ENCODE results near the gene CDCP1.

- TF ChIP-seq, protein P1, sequence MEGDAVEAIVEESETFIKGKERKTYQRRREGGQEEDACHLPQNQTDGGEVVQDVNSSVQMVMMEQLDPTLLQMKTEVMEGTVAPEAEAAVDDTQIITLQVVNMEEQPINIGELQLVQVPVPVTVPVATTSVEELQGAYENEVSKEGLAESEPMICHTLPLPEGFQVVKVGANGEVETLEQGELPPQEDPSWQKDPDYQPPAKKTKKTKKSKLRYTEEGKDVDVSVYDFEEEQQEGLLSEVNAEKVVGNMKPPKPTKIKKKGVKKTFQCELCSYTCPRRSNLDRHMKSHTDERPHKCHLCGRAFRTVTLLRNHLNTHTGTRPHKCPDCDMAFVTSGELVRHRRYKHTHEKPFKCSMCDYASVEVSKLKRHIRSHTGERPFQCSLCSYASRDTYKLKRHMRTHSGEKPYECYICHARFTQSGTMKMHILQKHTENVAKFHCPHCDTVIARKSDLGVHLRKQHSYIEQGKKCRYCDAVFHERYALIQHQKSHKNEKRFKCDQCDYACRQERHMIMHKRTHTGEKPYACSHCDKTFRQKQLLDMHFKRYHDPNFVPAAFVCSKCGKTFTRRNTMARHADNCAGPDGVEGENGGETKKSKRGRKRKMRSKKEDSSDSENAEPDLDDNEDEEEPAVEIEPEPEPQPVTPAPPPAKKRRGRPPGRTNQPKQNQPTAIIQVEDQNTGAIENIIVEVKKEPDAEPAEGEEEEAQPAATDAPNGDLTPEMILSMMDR (IDR thresholded peaks at IDR 0.05 in 8 of 11, conservative IDR thresholded peaks at IDR 0.05 in 3 of 11) = no peak
- TF ChIP-seq POLR2AphosphoS5 (IDR thresholded peaks at IDR 0.05) = no peak
Measured at GRCh38 chr3:45130476-45130875, 15.7 kb downstream of the CDCP1 start.

All from spleen (tissue), 7 donors.